ENCODE data around the gene TRAK2.

The TRAK2 gene

GRCh38 chr2:201353116-201353515 lies 98.1 kb downstream of the TRAK2 start:
- no peak for FAIRE-seq

- no peak for FAIRE-seq
Observed at GRCh38 chr2:201350879-201351278, 100.4 kb downstream of the TRAK2 start.

- no peak for FAIRE-seq
Observed at GRCh38 chr2:201349601-201350000, 101.7 kb downstream of the TRAK2 start.

DNA sequence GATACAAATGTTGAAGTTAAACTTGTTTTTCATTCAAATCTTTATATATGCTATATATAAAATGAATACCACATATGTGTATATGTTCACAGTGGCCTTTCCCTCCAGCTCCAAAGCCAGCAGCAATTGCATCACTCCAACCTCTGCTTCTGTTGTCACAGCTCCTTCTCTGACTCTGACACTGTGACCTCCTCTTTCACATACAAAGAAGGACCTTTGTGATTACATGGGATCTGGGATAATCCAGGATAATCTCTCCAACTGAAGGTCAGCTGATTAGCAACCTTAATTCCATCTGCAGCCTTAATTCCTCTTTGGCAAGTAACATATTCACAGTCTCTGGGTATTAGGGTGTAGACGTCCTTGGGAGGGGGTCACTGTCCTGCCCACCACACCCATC lies 102.5 kb downstream of the TRAK2 start:
- no peak for FAIRE-seq

- no peak for FAIRE-seq
Observed at GRCh38 chr2:201347138-201347537, 104.1 kb downstream of the TRAK2 start.

DNA sequence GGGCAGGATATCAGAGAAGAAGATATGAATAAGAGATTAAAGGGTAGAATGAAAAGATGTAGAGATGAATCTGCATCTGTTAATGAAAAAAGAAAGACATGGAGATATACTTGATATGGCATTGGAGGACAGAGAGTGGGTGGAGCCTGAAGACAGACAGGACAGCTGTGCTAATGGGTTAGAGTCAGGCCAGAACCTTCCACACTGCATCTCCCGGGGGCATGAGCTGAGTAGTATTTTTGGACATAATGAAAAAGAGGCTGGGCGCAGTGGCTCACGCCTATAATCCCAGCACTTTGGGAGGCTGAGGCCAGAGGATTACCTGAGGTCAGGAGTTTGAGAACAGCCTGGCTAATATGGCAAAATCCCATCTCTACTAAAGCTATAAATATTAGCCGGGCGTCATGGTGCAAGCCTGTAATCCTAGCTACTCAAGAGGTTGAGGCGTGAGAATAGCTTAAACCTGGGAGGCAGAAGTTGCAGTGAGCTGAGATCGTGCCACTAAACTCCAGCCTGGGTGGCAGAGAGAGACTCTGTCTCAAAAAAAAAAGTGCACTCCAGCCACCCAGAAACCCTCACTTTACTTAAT lies 105.5 kb downstream of the TRAK2 start:
- FAIRE-seq, result no peak

GRCh38 chr2:201344663-201345366 lies 106.4 kb downstream of the TRAK2 start:
- FAIRE-seq, result no peak

- FAIRE-seq, result no peak
Observed at GRCh38 chr2:201343559-201343958, 107.7 kb downstream of the TRAK2 start.

- FAIRE-seq, result no peak
Observed at GRCh38 chr2:201342923-201343322, 108.3 kb downstream of the TRAK2 start.

DNA sequence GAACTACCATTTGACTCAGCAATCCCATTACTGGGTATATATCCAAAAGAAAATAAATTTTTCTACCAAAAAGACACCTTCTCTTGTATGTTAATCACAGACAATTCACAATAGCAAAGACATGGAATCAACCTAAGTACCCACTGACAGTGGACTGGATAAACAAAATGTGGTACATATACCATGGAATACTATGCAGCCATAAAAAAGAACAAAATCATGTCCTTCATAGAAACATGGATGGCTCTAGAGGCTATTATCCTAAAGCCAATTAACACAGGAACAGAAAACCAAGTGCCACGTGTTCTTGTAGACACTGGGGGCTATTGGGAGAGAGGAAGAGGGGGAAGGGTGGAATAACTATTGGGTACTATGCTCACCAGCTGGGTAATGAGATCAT lies 121.8 kb downstream of the TRAK2 start:
- no peak for FAIRE-seq

DNA sequence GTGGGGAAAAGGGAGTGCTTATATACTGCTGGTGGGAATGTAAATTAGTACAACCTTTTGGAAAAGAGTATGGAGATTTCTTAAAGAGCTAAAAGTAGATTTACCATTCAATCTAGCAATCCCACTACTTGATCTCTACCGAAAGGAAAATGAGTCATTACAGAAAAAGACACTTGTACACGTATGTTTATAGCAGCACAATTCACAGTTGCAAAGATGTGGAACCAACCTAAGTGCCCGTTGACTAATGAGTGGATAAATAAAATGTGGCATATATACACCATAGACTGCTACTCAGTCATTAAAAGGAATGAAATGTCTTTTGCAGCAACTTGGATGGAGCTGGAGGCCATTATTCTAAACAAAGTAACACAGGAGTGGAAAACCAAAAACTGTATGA lies 123.6 kb downstream of the TRAK2 start:
- FAIRE-seq, result no peak

Measured in endometrium (tissue), 2 donors.